Heart right ventricle (tissue), 16 donors: ENCODE results near the gene VGLL3. TPM values are rescaled to one million over a fixed set of nuclear protein-coding genes. Genes with fewer than 3 reads are reported as not detected.

Source experiments
- ATAC-seq, 8 donors: fragments of 200-7000 bp; cut with Tn5 transposase; one replicate each; pipeline ENCODE4 v1.9.1; 2020; ENCODE audit warnings: mild to moderate bottlenecking in 8 of 8, moderate library complexity in 8 of 8, moderate number of reproducible peaks in 1 of 8
- DNase-seq, 2 donors: peaks; one replicate each; pipeline ENCODE4 v3.0.0-alpha.2; 2020
- H3K27ac ChIP-seq, 10 donors: fragments of 200-600 bp; sonication (generic) in 2 of 10; one replicate each; pipeline versions ENCODE4 v1.5.0 to v1.8.0; 2020 to 2022; ENCODE audit warnings: mild to moderate bottlenecking in 3 of 10
- H3K27me3 ChIP-seq, 7 donors: fragments of 200-600 bp; one replicate each; pipeline ENCODE4 v1.8.0; 2021 to 2022; ENCODE audit warnings: mild to moderate bottlenecking in 2 of 7
- H3K36me3 ChIP-seq, 9 donors: fragments of 200-600 bp; sonication (generic) in 1 of 9; one replicate each; pipeline versions ENCODE4 v1.5.0 to v1.8.0; 2020 to 2022; ENCODE audit warnings: mild to moderate bottlenecking in 2 of 9
- H3K4me1 ChIP-seq, 9 donors: fragments of 200-600 bp; sonication (generic) in 1 of 9; one replicate each; pipeline versions ENCODE4 v1.5.0 to v1.8.0; 2020 to 2022; ENCODE audit warnings: mild to moderate bottlenecking in 4 of 9
- H3K4me3 ChIP-seq, 10 donors: fragments of 200-600 bp; sonication (generic) in 2 of 10; one replicate each; pipeline versions ENCODE4 v1.5.0 to v1.8.0; 2020 to 2022; ENCODE audit warnings: mild to moderate bottlenecking in 7 of 10, moderate library complexity in 2 of 10
- H3K9me3 ChIP-seq, 11 donors: fragments of 200-600 bp in 10 of 11; sonication (generic) in 2 of 11; one replicate each; pipeline versions ENCODE4 v1.5.0 to v1.8.0; 2013 to 2022; ENCODE audit warnings: mild to moderate bottlenecking in 2 of 11, control low read depth in 1 of 11, moderate library complexity in 1 of 11
- WGBS, 2 donors: extraction: QIAGEN DNeasy Blood & Tissue Kit; methylation state at CpG; one replicate each; pipeline ENCODE4 v1.1.7; 2013; ENCODE audit warnings: inconsistent platforms in 1 of 2; 5-methylcytosine and 5-hydroxymethylcytosine counted together
- intact Hi-C, 10 donors: fragments of 100-400 bp; cut with DNase I; formaldehyde crosslinking; loops; one replicate each; pipeline versions ENCODE4 v1.11.1 to v1.14.2; 2022
- polyA plus RNA-seq, 2 donors: library from polyadenylated mRNA; stranded (reverse); fragments of 200-250 nt; gene quantifications; one replicate each; pipeline ENCODE4 v1.2.3, GENCODE V29; 2013
- total RNA-seq, 10 donors: library from RNA; stranded (reverse); fragmentation: NEBNext Ultra II Directional in 3 of 10; extraction: Animal tissue kit (Norgen Biotek cat#: 25700) in 3 of 10; gene quantifications; one replicate each; pipeline versions ENCODE4 v1.2.1 to v1.2.4, GENCODE V29; 2021 to 2023
- TF ChIP-seq, protein P1 (sequence below), 9 donors: fragments of 200-600 bp; sonication (generic) in 2 of 9; IDR thresholded peaks; one replicate each; pipeline versions ENCODE4 v1.5.0 to v1.8.0; 2021 to 2022; ENCODE audit warnings: antibody characterized with exemption in 9 of 9, mild to moderate bottlenecking in 5 of 9, moderate library complexity in 1 of 9
- donor health status: Arrhythmogenic right ventricular cardiomyopathy.
- donor health status: ischemic (EF 13 %, LVEDD 7.1; RV severe dilation, severe dysfunction).
- donor health status: healthy with polysubstance abuse.
- donor health status: DM: no; HTN: yes; CAD: no.
- donor health status: DM: no; HTN: no; CAD: no.
- donor health status: ischemic (EF 25% LVEDD 6.9; RV normal size, moderate dysfunction).
- donor health status: ischemic (EF 25% LVEDD 5.7; RV mildly dilated, moderate dysfunction).
- donor health status: healthy.
- donor health status: DM: yes; HTN: yes; CAD: no.
- donor health status: Ischemic cardiomyopathy.
- donor health status: ischemic (EF 35%, LVEDD 5.7; RV mildly dilated, moderate dysfunction).
- donor health status: nonischemic (EF 11% LVEDD 7.7; RV severe dilation, severe dysfunction).
- donor health status: DM: yes; HTN: yes; CAD: no.
- donor health status: PGD.
- donor health status: ischemic (EF 29% LVEDD 5.4; RV normal size, mild dysfunction).
- donor health status: nonischemic (EF 23%, LVEDD 6.1; RV moderate dilation, normal function).

The VGLL3 gene
- total and polyA plus RNA-seq, 12 donors: 1.0 to 15.3 (median 3.6) TPM

DNA sequence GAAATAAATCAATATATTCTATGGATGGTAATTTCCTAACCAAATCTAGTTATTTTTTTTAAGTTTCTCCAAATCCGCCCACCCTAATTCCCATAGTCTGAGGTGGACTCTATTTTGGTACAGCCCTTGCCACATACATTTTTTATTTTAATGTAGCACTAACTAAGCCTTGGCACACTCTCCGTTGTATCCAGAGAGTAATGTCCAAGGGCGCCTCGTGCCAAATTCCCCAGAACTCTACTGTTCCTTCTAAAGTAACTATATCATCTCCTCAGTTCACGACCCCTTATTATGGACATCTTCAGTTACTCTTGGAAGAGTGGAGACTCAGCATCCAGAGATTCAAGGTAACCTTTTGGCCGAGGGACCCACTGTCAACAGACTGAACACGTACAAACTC, 1.3 kb downstream of the VGLL3 start:
- intact Hi-C loops: loop anchor here in 2 of 10 donors (10.0 kb wide), 2 partner anchors 95 to 205 kb away; no protein-coding TSS in a partner anchor
- Histone ChIP-seq H3K27ac (peak overlapping the region in 6 of 10 donors; percentile 65 to 79 (median 72)), H3K9me3 (no peaks in the 10 kb centered on the region), H3K4me3 (peak overlapping the region in 9 of 10 donors; percentile 46 to 65 (median 62)), H3K4me1 (peaks cover 0 to 21% (median 5%) of the 10 kb centered on the region in 9 donors), H3K27me3 (peaks cover 0 to 42% (median 20%) of the 10 kb centered on the region in 7 donors), H3K36me3 (no peaks in the 10 kb centered on the region)
- no peak for DNase-seq
- TF ChIP-seq, protein P1, sequence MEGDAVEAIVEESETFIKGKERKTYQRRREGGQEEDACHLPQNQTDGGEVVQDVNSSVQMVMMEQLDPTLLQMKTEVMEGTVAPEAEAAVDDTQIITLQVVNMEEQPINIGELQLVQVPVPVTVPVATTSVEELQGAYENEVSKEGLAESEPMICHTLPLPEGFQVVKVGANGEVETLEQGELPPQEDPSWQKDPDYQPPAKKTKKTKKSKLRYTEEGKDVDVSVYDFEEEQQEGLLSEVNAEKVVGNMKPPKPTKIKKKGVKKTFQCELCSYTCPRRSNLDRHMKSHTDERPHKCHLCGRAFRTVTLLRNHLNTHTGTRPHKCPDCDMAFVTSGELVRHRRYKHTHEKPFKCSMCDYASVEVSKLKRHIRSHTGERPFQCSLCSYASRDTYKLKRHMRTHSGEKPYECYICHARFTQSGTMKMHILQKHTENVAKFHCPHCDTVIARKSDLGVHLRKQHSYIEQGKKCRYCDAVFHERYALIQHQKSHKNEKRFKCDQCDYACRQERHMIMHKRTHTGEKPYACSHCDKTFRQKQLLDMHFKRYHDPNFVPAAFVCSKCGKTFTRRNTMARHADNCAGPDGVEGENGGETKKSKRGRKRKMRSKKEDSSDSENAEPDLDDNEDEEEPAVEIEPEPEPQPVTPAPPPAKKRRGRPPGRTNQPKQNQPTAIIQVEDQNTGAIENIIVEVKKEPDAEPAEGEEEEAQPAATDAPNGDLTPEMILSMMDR (IDR thresholded peaks at IDR 0.05): no peak
- WGBS, 2 donors: 55 to 56% methylated on average over 7 of the region's 7 CpGs
- ATAC-seq: no peak

GRCh38 chr3:86989006-86989405, 1.9 kb downstream of the VGLL3 start:
- H3K27me3 ChIP-seq: peaks cover 0 to 42% (median 20%) of the 10 kb centered on the region in 7 donors
- no peaks in the 10 kb centered on the region for H3K36me3 ChIP-seq
- ATAC-seq (no peak), DNase-seq (no peak)
- no peaks in the 10 kb centered on the region for H3K9me3 ChIP-seq
- H3K4me1 ChIP-seq: peaks cover 0 to 21% (median 5%) of the 10 kb centered on the region in 9 donors
- peak overlapping the region in 9 of 10 donors; percentile 46 to 65 (median 62) for H3K4me3 ChIP-seq
- intact Hi-C loops: no loop called here
- 43 to 56% methylated on average over 1 of the region's 1 CpG for WGBS, 2 donors
- H3K27ac ChIP-seq: peak overlapping the region in 5 of 10 donors; percentile 2 to 78 (median 70)
- TF ChIP-seq, protein P1 (IDR thresholded peaks at IDR 0.05): no peak

DNA sequence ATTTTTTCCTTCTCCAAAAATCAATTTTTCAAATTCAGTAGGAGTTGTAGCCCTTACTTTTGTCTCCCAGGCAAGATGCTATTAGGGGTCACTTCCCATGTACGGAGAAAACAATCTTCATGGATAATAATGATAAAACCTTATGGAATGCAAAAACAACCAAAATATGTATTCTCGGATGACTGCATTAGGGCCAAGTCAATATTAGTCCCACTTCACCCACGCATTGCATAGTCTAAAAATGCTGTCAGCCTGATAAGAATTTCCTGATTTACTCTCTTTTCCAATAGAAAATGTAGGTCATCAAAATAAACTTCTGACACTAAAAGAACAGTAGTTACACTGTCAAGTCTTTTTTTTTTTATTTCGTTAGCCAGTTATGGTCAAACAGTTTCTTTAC, 2.7 kb downstream of the VGLL3 start:
- WGBS, 2 donors: 36 to 38% methylated on average over 4 of the region's 4 CpGs
- TF ChIP-seq, protein P1 (IDR thresholded peaks at IDR 0.05): no peak
- intact Hi-C loops: no loop called here
- no peaks in the 10 kb centered on the region for H3K36me3 ChIP-seq
- peak overlapping the region in 3 of 10 donors; percentile 5 to 78 (median 24) for H3K27ac ChIP-seq
- peaks cover 0 to 21% (median 5%) of the 10 kb centered on the region in 9 donors for H3K4me1 ChIP-seq
- peaks cover 0 to 42% (median 20%) of the 10 kb centered on the region in 7 donors for H3K27me3 ChIP-seq
- DNase-seq (no peak), ATAC-seq (peak in 4 of 8 donors; percentile 16 to 43 (median 22))
- H3K4me3 ChIP-seq: peak overlapping the region in 3 of 10 donors; percentile 1 to 64 (median 62)
- no peaks in the 10 kb centered on the region for H3K9me3 ChIP-seq

- WGBS, 2 donors: 88 to 95% methylated on average over 1 of the region's 1 CpG
- no peak for DNase-seq
- ATAC-seq: no peak
- H3K9me3 ChIP-seq: no peaks in the 10 kb centered on the region
- H3K4me1 ChIP-seq: peaks cover 0 to 21% (median 5%) of the 10 kb centered on the region in 9 donors
- peak overlapping the region in 3 of 10 donors; percentile 1 to 32 (median 2) for H3K27ac ChIP-seq
- peak overlapping the region in 1 of 10 donors; percentile 1 for H3K4me3 ChIP-seq
- peaks cover 0 to 36% (median 20%) of the 10 kb centered on the region in 7 donors for H3K27me3 ChIP-seq
- TF ChIP-seq, protein P1 (IDR thresholded peaks at IDR 0.05): no peak
- no peaks in the 10 kb centered on the region for H3K36me3 ChIP-seq
- intact Hi-C loops: no loop called here
These were observed 3.6 kb downstream of the VGLL3 start for GRCh38 chr3:86987421-86987715.
